Activated CD8-positive, alpha-beta T cell treated with anti-CD3 and anti-CD28 coated beads, Interleukin-2, amount 10 ng/mL, durations not matched to agents 7 days and 5 days (primary cell): Measurements from ENCODE around the gene MC2R. TPM values are rescaled to one million over a fixed set of nuclear protein-coding genes. Genes with fewer than 3 reads are reported as not detected.

Source experiments
- ATAC-seq: fragments of 150-1000 bp; cut with Tn5 transposase; one replicate; pipeline ENCODE4 v1.10.0; 2021; ENCODE audit warnings: moderate library complexity
- CTCF ChIA-PET: fragments of 350-600 bp; sonication (Branson Sonifier 250); formaldehyde crosslinking; loops from one replicate; lab custom pipeline; 2021; ENCODE audit warnings: antibody characterized with exemption; lab: Charles Lee
- POLR2A ChIA-PET: fragments of 350-600 bp; sonication (Branson Sonifier 250); formaldehyde crosslinking; loops from one replicate; lab custom pipeline; 2021; ENCODE audit warnings: antibody characterized with exemption; lab: Charles Lee
- DNase-seq: peaks from one replicate; pipeline ENCODE4 v3.0.0-alpha.2; 2020
- H3K27ac Mint-ChIP-seq: one replicate; pipeline ENCODE4 v1.8.0; 2021; ENCODE audit warnings: mild to moderate bottlenecking, mixed read lengths
- H3K27me3 Mint-ChIP-seq: one replicate; pipeline ENCODE4 v1.8.0; 2021; ENCODE audit warnings: low read depth, mixed read lengths
- H3K36me3 Mint-ChIP-seq: one replicate; pipeline ENCODE4 v1.8.0; 2021; ENCODE audit warnings: low read depth, mixed read lengths
- H3K4me1 Mint-ChIP-seq: one replicate; pipeline ENCODE4 v1.8.0; 2021; ENCODE audit warnings: low read depth, mixed read lengths
- H3K4me3 Mint-ChIP-seq: one replicate; pipeline ENCODE4 v1.8.0; 2021; ENCODE audit warnings: mild to moderate bottlenecking, mixed read lengths
- H3K9me3 Mint-ChIP-seq: one replicate; pipeline ENCODE4 v1.8.0; 2022; ENCODE audit warnings: mixed read lengths; ENCODE audit not compliant: insufficient read depth
- total RNA-seq, 2 experiments: library from RNA; stranded (reverse); gene quantifications; one replicate each; pipeline ENCODE4 v1.2.3, GENCODE V29; 2021

The MC2R gene
- total RNA-seq, 2 experiments from 2014 or later, result not detected

DNA sequence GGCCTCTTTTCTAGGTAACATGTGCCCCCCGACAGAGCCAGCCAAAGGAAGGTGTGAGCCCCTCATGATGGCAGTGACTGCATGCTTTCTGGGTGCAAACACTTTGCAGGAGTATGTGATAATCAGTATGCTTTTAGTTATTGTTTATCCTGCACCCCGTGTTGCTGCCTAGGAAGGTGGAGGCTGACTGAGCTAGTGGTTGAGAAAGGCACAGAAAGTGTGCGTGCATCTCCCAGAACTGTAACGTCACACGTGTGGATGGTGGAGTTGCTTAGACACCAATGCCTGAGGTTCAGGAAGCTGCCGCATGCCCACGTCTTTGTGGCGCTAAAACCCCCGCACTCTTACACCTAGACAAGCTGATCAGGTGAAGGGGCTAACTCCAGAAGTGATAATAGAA is 580 bp downstream of the MC2R start:
- ChIA-PET CTCF (interaction anchor here (1.8 kb wide), 1 partner anchor 102 kb away, joined by 5 read pairs; no protein-coding TSS in a partner anchor), POLR2A (interaction anchor here (0.6 kb wide), 1 partner anchor 105 kb away, joined by 3 read pairs; no protein-coding TSS in a partner anchor)
- no peaks in the 10 kb centered on the region for H3K4me1 Mint-ChIP-seq
- H3K4me3 Mint-ChIP-seq, result no peak overlapping the region
- ATAC-seq, result no peak
- no peak for DNase-seq
- H3K36me3 Mint-ChIP-seq, result no peaks in the 10 kb centered on the region
- no peaks in the 10 kb centered on the region for H3K27me3 Mint-ChIP-seq
- H3K9me3 Mint-ChIP-seq, result no peaks in the 10 kb centered on the region
- H3K27ac Mint-ChIP-seq, result no peak overlapping the region

DNA sequence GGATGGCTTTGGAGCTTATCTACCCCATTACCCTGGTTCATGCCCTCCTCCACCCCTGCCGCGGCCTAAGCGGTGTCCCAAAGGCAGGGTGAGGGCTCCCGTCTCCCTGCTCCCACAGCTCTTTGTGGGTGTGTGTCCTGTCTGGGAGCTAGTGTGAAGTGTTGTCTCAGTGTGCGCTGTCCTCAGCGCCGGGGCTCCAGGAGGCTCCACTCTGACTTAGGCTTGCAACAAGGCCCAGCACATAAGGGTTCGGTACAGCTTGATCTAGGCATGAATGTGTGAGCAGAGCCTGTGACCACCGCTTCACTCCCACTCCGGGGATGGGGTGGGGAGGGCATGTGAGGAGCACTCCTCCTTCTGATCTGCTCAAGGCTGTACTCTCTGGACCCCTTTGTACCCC is 1.2 kb downstream of the MC2R start:
- no peak overlapping the region for H3K4me3 Mint-ChIP-seq
- H3K36me3 Mint-ChIP-seq, result no peaks in the 10 kb centered on the region
- no peaks in the 10 kb centered on the region for H3K9me3 Mint-ChIP-seq
- no peak for ATAC-seq
- ChIA-PET CTCF (interaction anchor here (1.8 kb wide), 1 partner anchor 101 kb away, joined by 5 read pairs; no protein-coding TSS in a partner anchor), POLR2A (interaction anchor here (0.6 kb wide), 1 partner anchor 104 kb away, joined by 3 read pairs; no protein-coding TSS in a partner anchor)
- DNase-seq, result no peak
- no peak overlapping the region for H3K27ac Mint-ChIP-seq
- no peaks in the 10 kb centered on the region for H3K4me1 Mint-ChIP-seq
- H3K27me3 Mint-ChIP-seq, result no peaks in the 10 kb centered on the region

DNA sequence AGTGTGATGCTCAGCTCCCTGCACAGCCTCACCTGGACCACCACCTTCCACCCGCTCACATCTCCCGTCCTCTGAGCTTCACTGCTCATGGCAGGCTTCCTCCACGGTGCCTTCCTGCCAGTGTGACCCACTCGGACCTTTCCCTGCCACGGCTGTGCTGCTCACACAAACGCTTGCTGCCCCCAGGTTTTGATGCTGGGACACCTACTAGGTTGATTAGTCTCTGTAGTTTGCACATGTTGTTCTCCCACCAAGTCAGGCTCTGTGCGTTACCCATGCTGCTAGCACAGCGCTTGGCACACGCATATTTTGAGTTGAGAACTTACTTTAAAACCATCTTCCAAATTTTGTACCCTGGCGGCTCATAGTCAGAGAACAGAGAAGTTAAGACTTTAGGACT is 2.1 kb downstream of the MC2R start:
- no peaks in the 10 kb centered on the region for H3K4me1 Mint-ChIP-seq
- POLR2A ChIA-PET, result no interaction called here
- H3K27me3 Mint-ChIP-seq, result no peaks in the 10 kb centered on the region
- ATAC-seq (no peak), DNase-seq (no peak)
- H3K4me3 Mint-ChIP-seq, result no peak overlapping the region
- CTCF ChIA-PET, result no interaction called here
- H3K27ac Mint-ChIP-seq, result no peak overlapping the region
- H3K36me3 Mint-ChIP-seq, result no peaks in the 10 kb centered on the region
- no peaks in the 10 kb centered on the region for H3K9me3 Mint-ChIP-seq

DNA sequence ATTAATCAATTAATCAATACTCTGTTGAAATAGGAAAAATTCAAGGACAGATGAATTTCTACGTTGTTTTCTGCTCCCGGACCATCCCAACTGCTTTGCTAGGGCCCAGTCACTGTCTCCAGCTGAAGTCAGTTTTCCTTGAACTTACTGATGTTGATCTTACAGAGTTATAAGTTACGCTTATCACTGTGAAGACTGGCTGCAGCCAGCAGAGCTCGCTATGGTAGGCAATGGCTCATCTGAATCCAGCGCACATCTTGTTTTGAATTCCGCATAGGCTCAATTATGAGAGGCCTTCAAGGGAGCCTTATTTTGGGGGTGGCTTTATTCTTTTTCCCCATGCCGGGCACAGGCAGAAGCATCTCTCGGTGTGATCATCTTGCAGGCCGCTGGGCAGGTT is 2.7 kb downstream of the MC2R start:
- Mint-ChIP-seq H3K4me3 (no peak overlapping the region), H3K4me1 (no peaks in the 10 kb centered on the region), H3K27me3 (no peaks in the 10 kb centered on the region), H3K27ac (no peak overlapping the region), H3K36me3 (no peaks in the 10 kb centered on the region), H3K9me3 (no peaks in the 10 kb centered on the region)
- ChIA-PET CTCF (no interaction called here), POLR2A (no interaction called here)
- ATAC-seq, result no peak
- DNase-seq, result no peak

GRCh38 chr18:13910986-13911385 is 4.3 kb downstream of the MC2R start:
- no peaks in the 10 kb centered on the region for H3K27me3 Mint-ChIP-seq
- CTCF ChIA-PET, result no interaction called here
- no peak overlapping the region for H3K27ac Mint-ChIP-seq
- H3K9me3 Mint-ChIP-seq, result no peaks in the 10 kb centered on the region
- no peaks in the 10 kb centered on the region for H3K4me1 Mint-ChIP-seq
- no peak for ATAC-seq
- H3K4me3 Mint-ChIP-seq, result no peak overlapping the region
- no peaks in the 10 kb centered on the region for H3K36me3 Mint-ChIP-seq
- DNase-seq, result no peak
- POLR2A ChIA-PET, result no interaction called here

- Mint-ChIP-seq H3K36me3 (no peaks in the 10 kb centered on the region), H3K27ac (no peak overlapping the region), H3K4me3 (no peak overlapping the region), H3K9me3 (no peaks in the 10 kb centered on the region), H3K27me3 (no peaks in the 10 kb centered on the region), H3K4me1 (no peaks in the 10 kb centered on the region)
- CTCF ChIA-PET, result no interaction called here
- POLR2A ChIA-PET, result no interaction called here
- ATAC-seq, result no peak
- DNase-seq, result no peak
These were observed 4.8 kb downstream of the MC2R start for GRCh38 chr18:13910501-13910900.

DNA sequence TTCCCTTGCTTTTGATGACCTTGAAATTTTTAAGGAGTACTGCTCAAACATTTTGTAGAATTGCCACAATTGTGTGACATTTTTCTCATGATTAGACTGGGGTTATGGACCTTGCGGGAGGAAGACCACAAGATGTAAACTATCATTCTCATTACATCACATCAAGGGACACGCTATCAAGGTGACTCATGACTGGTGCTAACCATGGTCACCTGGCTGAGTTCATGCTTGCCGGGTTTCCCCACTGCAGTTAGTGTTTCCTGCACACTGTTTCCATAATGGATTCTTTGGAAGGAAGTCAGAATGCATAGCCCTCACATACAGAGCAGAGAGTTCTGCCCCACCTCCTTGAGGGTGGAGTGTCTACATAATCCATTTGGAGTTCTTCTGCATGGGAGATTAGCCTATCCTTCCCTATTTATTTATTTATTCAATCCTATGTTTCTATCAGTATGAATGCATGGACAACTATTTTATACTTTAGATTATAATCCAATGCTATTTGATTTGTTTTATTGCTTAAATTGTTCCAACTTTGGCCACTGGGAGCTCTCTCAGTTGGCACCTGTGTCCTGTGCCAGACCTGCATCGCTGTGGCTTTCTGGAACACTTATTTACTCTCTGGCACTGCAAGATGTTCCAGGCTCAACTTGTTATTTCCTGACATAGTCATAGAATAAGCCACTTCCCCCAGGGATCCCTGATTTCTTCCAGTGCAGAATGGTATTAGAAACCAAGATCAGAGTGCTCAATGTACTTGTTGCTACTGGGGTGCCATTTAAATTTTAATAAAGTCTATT is 6.0 kb downstream of the MC2R start:
- Mint-ChIP-seq H3K9me3 (no peaks in the 10 kb centered on the region), H3K27me3 (no peaks in the 10 kb centered on the region), H3K27ac (no peak overlapping the region), H3K36me3 (no peaks in the 10 kb centered on the region), H3K4me1 (no peaks in the 10 kb centered on the region), H3K4me3 (no peak overlapping the region)
- ATAC-seq (no peak), DNase-seq (no peak)
- ChIA-PET CTCF (no interaction called here), POLR2A (no interaction called here)

- H3K27ac Mint-ChIP-seq, result no peak overlapping the region
- H3K9me3 Mint-ChIP-seq, result peaks cover 9% of the 10 kb centered on the region
- H3K4me1 Mint-ChIP-seq, result no peaks in the 10 kb centered on the region
- peaks cover 11% of the 10 kb centered on the region for H3K27me3 Mint-ChIP-seq
- H3K4me3 Mint-ChIP-seq, result no peak overlapping the region
- no peak for ATAC-seq
- no peaks in the 10 kb centered on the region for H3K36me3 Mint-ChIP-seq
- POLR2A ChIA-PET, result no interaction called here
- CTCF ChIA-PET, result no interaction called here
- DNase-seq, result no peak
These were observed 14.7 kb downstream of the MC2R start for GRCh38 chr18:13900633-13901032.

GRCh38 chr18:13895505-13896033 is 19.8 kb downstream of the MC2R start:
- peaks cover 7% of the 10 kb centered on the region for H3K27me3 Mint-ChIP-seq
- ChIA-PET POLR2A (no interaction called here), CTCF (interaction anchor here (1.2 kb wide), 1 partner anchor 93 kb away, joined by 3 read pairs; no protein-coding TSS in a partner anchor)
- ATAC-seq (no peak), DNase-seq (no peak)
- H3K4me1 Mint-ChIP-seq, result no peaks in the 10 kb centered on the region
- H3K36me3 Mint-ChIP-seq, result no peaks in the 10 kb centered on the region
- no peak overlapping the region for H3K27ac Mint-ChIP-seq
- peaks cover 6% of the 10 kb centered on the region for H3K9me3 Mint-ChIP-seq
- H3K4me3 Mint-ChIP-seq, result no peak overlapping the region

- DNase-seq (no peak), ATAC-seq (no peak)
- POLR2A ChIA-PET, result no interaction called here
- H3K27ac Mint-ChIP-seq, result no peak overlapping the region
- no peaks in the 10 kb centered on the region for H3K36me3 Mint-ChIP-seq
- no peaks in the 10 kb centered on the region for H3K4me1 Mint-ChIP-seq
- H3K9me3 Mint-ChIP-seq, result no peaks in the 10 kb centered on the region
- H3K4me3 Mint-ChIP-seq, result no peak overlapping the region
- H3K27me3 Mint-ChIP-seq, result peaks cover 2% of the 10 kb centered on the region
- CTCF ChIA-PET, result interaction anchor here (1.2 kb wide), 1 partner anchor 92 kb away, joined by 3 read pairs; no protein-coding TSS in a partner anchor
These were observed 20.8 kb downstream of the MC2R start for GRCh38 chr18:13894531-13894930.

DNA sequence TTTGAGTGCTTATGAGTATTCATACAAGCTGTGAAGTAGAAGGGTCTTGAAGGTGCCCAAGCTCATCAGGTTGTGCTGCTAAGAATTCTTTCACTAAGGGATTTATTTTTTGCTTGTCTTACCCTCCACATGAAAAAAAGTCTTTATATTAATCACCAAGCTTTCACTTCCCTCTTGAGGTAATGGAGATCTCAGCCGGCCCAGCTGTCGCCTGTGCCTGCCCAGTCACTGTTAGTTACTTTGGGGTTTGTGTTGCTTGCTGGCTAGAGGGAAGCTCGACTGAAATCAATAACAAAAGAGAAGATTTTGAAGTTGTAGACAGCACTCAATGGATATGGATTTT is 21.9 kb downstream of the MC2R start:
- Mint-ChIP-seq H3K4me3 (no peak overlapping the region), H3K27me3 (peaks cover 7% of the 10 kb centered on the region), H3K9me3 (no peaks in the 10 kb centered on the region), H3K4me1 (no peaks in the 10 kb centered on the region), H3K27ac (no peak overlapping the region), H3K36me3 (no peaks in the 10 kb centered on the region)
- POLR2A ChIA-PET, result no interaction called here
- DNase-seq (no peak), ATAC-seq (no peak)
- CTCF ChIA-PET, result no interaction called here

DNA sequence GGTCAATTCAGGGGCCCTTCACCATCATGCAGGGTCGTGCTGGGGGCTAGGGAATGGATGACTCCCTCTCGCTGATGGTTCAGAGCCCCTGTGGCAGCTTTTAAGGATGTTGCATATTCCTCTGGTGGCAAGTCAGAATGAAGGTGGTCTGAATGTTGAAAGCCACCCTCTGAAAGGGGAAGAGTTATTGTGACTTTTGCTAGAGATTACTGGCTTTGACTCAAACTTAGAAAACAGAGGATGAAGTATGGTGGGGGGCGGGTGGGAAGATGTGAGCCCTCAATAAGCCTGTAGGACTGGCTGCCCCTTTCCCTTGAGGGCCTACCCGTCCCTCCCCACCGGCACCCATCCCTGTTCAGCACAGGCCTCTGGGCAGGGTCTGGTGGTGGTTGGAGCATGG is 23.2 kb downstream of the MC2R start:
- peaks cover 7% of the 10 kb centered on the region for H3K27me3 Mint-ChIP-seq
- ChIA-PET CTCF (no interaction called here), POLR2A (no interaction called here)
- no peak overlapping the region for H3K27ac Mint-ChIP-seq
- DNase-seq (no peak), ATAC-seq (no peak)
- no peaks in the 10 kb centered on the region for H3K36me3 Mint-ChIP-seq
- no peak overlapping the region for H3K4me3 Mint-ChIP-seq
- H3K9me3 Mint-ChIP-seq, result no peaks in the 10 kb centered on the region
- no peaks in the 10 kb centered on the region for H3K4me1 Mint-ChIP-seq
